Measurements from ENCODE around the gene CAP1. TPM values are rescaled to one million over a fixed set of nuclear protein-coding genes. Genes with fewer than 3 reads are reported as not detected.

CAP1 gene
- total and polyA plus RNA-seq, 3 experiments from 2014 or later, result 519 to 788 (median 536) TPM

DNA sequence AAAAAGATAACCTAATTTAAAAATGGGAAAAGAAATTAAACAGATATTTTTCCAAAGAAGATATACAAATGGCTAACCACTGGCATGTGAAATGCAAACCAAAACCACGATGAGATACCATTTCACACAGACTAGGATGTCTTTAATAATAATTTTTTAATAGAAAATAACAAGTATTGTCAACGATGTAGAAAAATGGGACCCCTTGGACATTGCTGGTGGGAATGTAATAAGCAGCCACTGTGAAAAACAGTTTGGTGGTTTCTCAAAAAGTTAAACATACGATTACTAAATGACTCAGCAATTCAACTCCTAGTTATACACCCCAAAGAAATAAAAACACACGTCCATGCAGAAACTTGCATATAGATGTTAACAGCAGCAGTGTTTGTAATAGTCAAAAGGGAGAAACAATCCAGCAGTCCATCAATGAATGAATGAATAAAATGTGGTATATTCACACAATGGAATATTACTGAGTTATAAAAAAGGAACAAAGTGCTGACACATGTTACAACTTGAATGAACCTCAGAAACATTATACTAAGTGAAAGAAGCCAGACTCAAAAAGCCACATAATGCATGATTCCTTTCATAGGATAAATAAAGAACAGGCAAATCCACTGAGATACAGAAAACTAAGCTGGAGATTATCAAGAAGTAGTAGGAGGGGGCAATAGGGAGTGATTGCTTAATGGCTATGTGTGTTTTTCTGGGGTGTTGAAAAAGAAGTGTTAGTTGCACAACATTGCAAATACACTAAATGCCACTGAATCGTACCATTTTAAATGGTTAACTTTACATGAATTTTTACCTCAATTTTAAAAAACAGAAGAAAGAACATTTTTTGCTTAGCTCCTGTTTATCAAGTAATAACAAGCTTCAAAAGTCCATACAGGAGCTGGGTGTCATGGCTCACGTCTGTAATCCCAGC is 52.4 kb downstream of the CAP1 start:
- DNase-seq, result no peak
- H3K4me1 Mint-ChIP-seq, result peaks cover 27 to 47% (median 39%) of the 10 kb centered on the region in 3 donors
- no peaks in the 10 kb centered on the region for H3K9me3 Mint-ChIP-seq
- Histone ChIP-seq H3K9me3 (ENCODE audit: low read length) (no peaks in the 10 kb centered on the region), H3K36me3 (ENCODE audit: insufficient read depth, low read length) (peaks cover 35% of the 10 kb centered on the region), H3K27me3 (ENCODE audit: insufficient read depth, low read length, poor library complexity, severe bottlenecking) (no peaks in the 10 kb centered on the region), H3K4me3 (ENCODE audit: low read length) (no peak overlapping the region), H3K4me1 (ENCODE audit: insufficient read depth, low read length) (peaks cover 17% of the 10 kb centered on the region), H3K27ac (ENCODE audit: low read depth, low read length) (no peak overlapping the region)
- ChIA-PET CTCF (interaction anchor here (1.8 kb wide), 1 partner anchor 51 kb away, joined by 6 read pairs; no protein-coding TSS in a partner anchor), POLR2A (no interaction called here)
- H3K36me3 Mint-ChIP-seq, result peaks cover 6 to 57% (median 22%) of the 10 kb centered on the region in 3 donors
- H3K27me3 Mint-ChIP-seq, result peaks cover 0 to 3% of the 10 kb centered on the region in 2 donors
- peak overlapping the region in 6 of 8 donors; percentile 6 to 78 (median 48) for H3K27ac Mint-ChIP-seq
- H3K4me3 Mint-ChIP-seq, result peak overlapping the region in 1 of 7 donors; percentile 12

DNA sequence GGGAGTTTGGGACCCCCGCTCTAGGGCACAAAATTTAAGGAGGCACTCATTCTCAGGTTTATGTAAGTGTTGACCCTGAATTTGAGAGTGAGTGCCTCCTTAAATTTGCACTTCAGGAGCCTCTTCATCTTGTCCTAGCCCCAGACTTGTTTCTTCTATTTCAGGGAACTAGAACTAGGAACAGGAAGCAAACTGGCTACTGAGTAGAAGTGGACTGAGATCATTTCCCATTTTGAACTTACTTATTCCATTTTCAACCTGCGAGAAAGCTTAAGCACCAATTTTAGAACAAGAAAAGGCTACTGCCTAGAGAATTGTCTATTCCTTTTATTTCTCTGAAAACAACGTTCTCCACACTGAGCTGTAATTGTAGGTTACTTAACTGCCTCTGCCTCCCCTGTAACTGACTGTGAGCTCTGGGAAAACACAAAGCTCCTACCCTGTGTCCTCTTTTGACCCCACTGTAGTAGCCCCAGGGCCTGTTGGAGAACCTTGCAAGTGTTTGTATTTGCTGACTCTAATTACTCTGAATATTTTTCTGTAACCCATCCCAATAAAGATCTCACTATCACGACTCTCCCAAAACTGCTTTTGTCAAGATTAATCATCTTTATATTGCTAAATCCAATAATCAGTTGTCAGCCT is 54.1 kb downstream of the CAP1 start:
- Histone ChIP-seq H3K27me3 (ENCODE audit: insufficient read depth, low read length, poor library complexity, severe bottlenecking) (no peaks in the 10 kb centered on the region), H3K9me3 (ENCODE audit: low read length) (no peaks in the 10 kb centered on the region), H3K27ac (ENCODE audit: low read depth, low read length) (no peak overlapping the region), H3K36me3 (ENCODE audit: insufficient read depth, low read length) (peaks cover 21% of the 10 kb centered on the region), H3K4me3 (ENCODE audit: low read length) (no peak overlapping the region), H3K4me1 (ENCODE audit: insufficient read depth, low read length) (peaks cover 17% of the 10 kb centered on the region)
- Mint-ChIP-seq H3K36me3 (peaks cover 6 to 47% (median 15%) of the 10 kb centered on the region in 3 donors), H3K27me3 (peaks cover 0 to 3% of the 10 kb centered on the region in 2 donors), H3K4me3 (no peak overlapping the region), H3K27ac (peak overlapping the region in 6 of 8 donors; percentile 4 to 98 (median 64)), H3K9me3 (no peaks in the 10 kb centered on the region), H3K4me1 (peaks cover 27 to 47% (median 39%) of the 10 kb centered on the region in 3 donors)
- ChIA-PET CTCF (no interaction called here), POLR2A (no interaction called here)
- no peak for DNase-seq

GRCh38 chr1:40095806-40096205 is 55.3 kb downstream of the CAP1 start:
- no peak overlapping the region for H3K4me3 ChIP-seq (ENCODE audit: low read length)
- Mint-ChIP-seq H3K9me3 (no peaks in the 10 kb centered on the region), H3K36me3 (peaks cover 5 to 36% (median 11%) of the 10 kb centered on the region in 3 donors), H3K27ac (peak overlapping the region in 6 of 8 donors; percentile 28 to 98 (median 62)), H3K4me1 (peaks cover 27 to 47% (median 39%) of the 10 kb centered on the region in 3 donors), H3K4me3 (peak overlapping the region in 6 of 7 donors; percentile 0 to 41 (median 26)), H3K27me3 (peaks cover 0 to 3% of the 10 kb centered on the region in 2 donors)
- H3K4me1 ChIP-seq (ENCODE audit: insufficient read depth, low read length), result peaks cover 17% of the 10 kb centered on the region
- H3K36me3 ChIP-seq (ENCODE audit: insufficient read depth, low read length), result peaks cover 11% of the 10 kb centered on the region
- H3K27me3 ChIP-seq (ENCODE audit: insufficient read depth, low read length, poor library complexity, severe bottlenecking), result no peaks in the 10 kb centered on the region
- H3K9me3 ChIP-seq (ENCODE audit: low read length), result no peaks in the 10 kb centered on the region
- no peak for DNase-seq
- H3K27ac ChIP-seq (ENCODE audit: low read depth, low read length), result no peak overlapping the region
- POLR2A ChIA-PET, result no interaction called here
- CTCF ChIA-PET, result no interaction called here

DNA sequence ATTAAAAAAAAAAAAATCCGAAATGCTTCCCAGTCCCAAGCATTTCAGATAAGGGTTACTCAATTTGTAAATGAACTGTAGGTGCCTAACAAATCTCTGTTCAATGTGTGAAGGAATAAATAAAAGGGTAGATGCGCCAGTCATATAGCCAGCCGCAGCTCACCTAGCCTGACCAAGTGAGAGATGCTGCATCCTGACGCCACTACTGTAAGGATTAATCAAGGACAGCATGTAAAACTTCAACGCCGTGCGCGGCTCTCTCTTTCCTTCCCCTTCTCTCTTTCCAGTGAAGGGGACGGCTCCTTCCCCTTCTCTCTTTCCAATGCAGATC is 56.1 kb downstream of the CAP1 start:
- no peak for DNase-seq
- Histone ChIP-seq H3K27ac (ENCODE audit: low read depth, low read length) (peak overlapping the region; percentile 56), H3K4me1 (ENCODE audit: insufficient read depth, low read length) (peaks cover 17% of the 10 kb centered on the region), H3K36me3 (ENCODE audit: insufficient read depth, low read length) (peaks cover 5% of the 10 kb centered on the region), H3K27me3 (ENCODE audit: insufficient read depth, low read length, poor library complexity, severe bottlenecking) (no peaks in the 10 kb centered on the region), H3K9me3 (ENCODE audit: low read length) (no peaks in the 10 kb centered on the region), H3K4me3 (ENCODE audit: low read length) (peak overlapping the region; percentile 75)
- Mint-ChIP-seq H3K27ac (peak overlapping the region; percentile 86 to 99 (median 98)), H3K4me1 (peaks cover 27 to 47% (median 39%) of the 10 kb centered on the region in 3 donors), H3K36me3 (peaks cover 0 to 29% (median 6%) of the 10 kb centered on the region in 3 donors), H3K9me3 (no peaks in the 10 kb centered on the region), H3K27me3 (peaks cover 0 to 3% of the 10 kb centered on the region in 2 donors), H3K4me3 (peak overlapping the region; percentile 88 to 98 (median 95))
- POLR2A ChIA-PET, result interaction anchor here (0.6 kb wide), 1 partner anchor 31 kb away, joined by 5 read pairs; no protein-coding TSS in a partner anchor
- CTCF ChIA-PET, result interaction anchor here (1.8 kb wide), 1 partner anchor 15 kb away, joined by 5 read pairs; no protein-coding TSS in a partner anchor

GRCh38 chr1:40096977-40097782 is 56.7 kb downstream of the CAP1 start, which contains the start of gene PPT1:
Gene PPT1 (minus strand): TSS chr1:40097252. CDS start chr1:40097238, 14 bp downstream.
- Mint-ChIP-seq H3K36me3 (peaks cover 3 to 25% (median 6%) of the 10 kb centered on the region in 3 donors), H3K9me3 (peaks cover 0 to 4% (median under 1%) of the 10 kb centered on the region in 5 donors), H3K27ac (peak within 1 kb of the TSS; percentile 86 to 99 (median 98)), H3K27me3 (peaks cover 0 to 3% of the 10 kb centered on the region in 2 donors), H3K4me1 (peaks cover 27 to 47% (median 39%) of the 10 kb centered on the region in 3 donors), H3K4me3 (peak within 1 kb of the TSS; percentile 88 to 98 (median 95))
- Histone ChIP-seq H3K27ac (ENCODE audit: low read depth, low read length) (peak within 1 kb of the TSS; percentile 56), H3K27me3 (ENCODE audit: insufficient read depth, low read length, poor library complexity, severe bottlenecking) (no peaks in the 10 kb centered on the region), H3K4me3 (ENCODE audit: low read length) (peak within 1 kb of the TSS; percentile 75), H3K36me3 (ENCODE audit: insufficient read depth, low read length) (peaks cover 5% of the 10 kb centered on the region), H3K4me1 (ENCODE audit: insufficient read depth, low read length) (peaks cover 17% of the 10 kb centered on the region), H3K9me3 (ENCODE audit: low read length) (no peaks in the 10 kb centered on the region)
- DNase-seq, result peak; percentile 73 to 85 (median 83)
- ChIA-PET CTCF (interaction anchor here (1.8 kb wide), 1 partner anchor 15 kb away, joined by 5 read pairs; no protein-coding TSS in a partner anchor), POLR2A (interaction anchor here (0.6 kb wide), 2 partner anchors 31 to 278 kb away, joined by 3 to 5 read pairs; no protein-coding TSS in a partner anchor)

DNA sequence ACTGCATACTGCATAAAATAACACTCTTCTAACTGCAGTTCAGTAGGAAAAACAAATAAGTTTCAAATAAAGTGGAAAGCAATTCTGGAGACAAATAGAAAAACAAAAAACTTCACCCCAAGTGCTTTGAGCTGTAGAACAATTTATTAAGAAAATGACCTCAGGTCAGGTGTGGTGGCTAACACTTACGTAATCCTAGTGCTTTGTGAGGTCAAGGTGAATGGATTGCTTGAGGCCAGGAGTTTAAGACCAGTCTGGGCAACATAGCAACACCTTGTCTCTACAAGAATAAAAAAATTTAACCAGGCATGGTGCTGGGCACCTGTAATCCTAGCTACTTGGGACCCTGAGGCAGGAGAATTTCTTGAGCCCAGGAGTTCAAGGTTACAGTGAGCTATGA is 61.5 kb downstream of the CAP1 start:
- peak overlapping the region in 1 of 8 donors; percentile 42 for H3K27ac Mint-ChIP-seq
- Histone ChIP-seq H3K4me3 (ENCODE audit: low read length) (no peak overlapping the region), H3K9me3 (ENCODE audit: low read length) (no peaks in the 10 kb centered on the region), H3K4me1 (ENCODE audit: insufficient read depth, low read length) (peaks cover 5% of the 10 kb centered on the region), H3K27me3 (ENCODE audit: insufficient read depth, low read length, poor library complexity, severe bottlenecking) (no peaks in the 10 kb centered on the region), H3K36me3 (ENCODE audit: insufficient read depth, low read length) (no peaks in the 10 kb centered on the region), H3K27ac (ENCODE audit: low read depth, low read length) (no peak overlapping the region)
- peaks cover 0 to 11% (median 9%) of the 10 kb centered on the region in 5 donors for H3K9me3 Mint-ChIP-seq
- H3K4me3 Mint-ChIP-seq, result peak overlapping the region in 1 of 7 donors; percentile 34
- POLR2A ChIA-PET, result interaction anchor here (0.6 kb wide), 1 partner anchor 127 kb away, joined by 4 read pairs; no protein-coding TSS in a partner anchor
- H3K27me3 Mint-ChIP-seq, result no peaks in the 10 kb centered on the region
- CTCF ChIA-PET, result interaction anchor here (1.5 kb wide), 1 partner anchor 237 kb away, joined by 3 read pairs; no protein-coding TSS in a partner anchor
- no peak for DNase-seq
- H3K36me3 Mint-ChIP-seq, result peaks cover 0 to 11% (median 1%) of the 10 kb centered on the region in 3 donors
- H3K4me1 Mint-ChIP-seq, result peaks cover 5 to 8% (median 7%) of the 10 kb centered on the region in 3 donors

DNA sequence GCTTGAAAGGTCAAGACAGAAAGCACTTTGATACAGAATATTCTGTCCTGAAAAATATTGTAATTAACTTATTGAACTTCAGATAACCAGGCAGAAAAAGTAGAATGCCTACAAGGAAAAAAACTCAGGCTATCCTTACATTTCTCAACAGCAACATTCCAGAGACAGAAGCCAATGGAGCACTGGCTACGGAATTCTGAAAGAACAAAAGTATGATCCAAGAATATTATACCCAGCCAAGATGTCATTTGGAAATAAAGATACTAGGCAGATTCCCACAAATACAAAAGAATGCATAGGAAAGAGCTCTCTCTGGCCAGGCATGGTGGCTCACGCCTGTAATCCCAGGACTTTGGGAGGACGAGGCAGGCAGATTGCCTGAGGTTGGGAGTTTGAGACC is 62.4 kb downstream of the CAP1 start:
- POLR2A ChIA-PET, result no interaction called here
- Histone ChIP-seq H3K4me1 (ENCODE audit: insufficient read depth, low read length) (no peaks in the 10 kb centered on the region), H3K36me3 (ENCODE audit: insufficient read depth, low read length) (no peaks in the 10 kb centered on the region), H3K4me3 (ENCODE audit: low read length) (no peak overlapping the region), H3K27ac (ENCODE audit: low read depth, low read length) (no peak overlapping the region), H3K9me3 (ENCODE audit: low read length) (no peaks in the 10 kb centered on the region), H3K27me3 (ENCODE audit: insufficient read depth, low read length, poor library complexity, severe bottlenecking) (no peaks in the 10 kb centered on the region)
- H3K27ac Mint-ChIP-seq, result no peak overlapping the region
- no peaks in the 10 kb centered on the region for H3K4me1 Mint-ChIP-seq
- peaks cover 0 to 11% (median 0%) of the 10 kb centered on the region in 3 donors for H3K36me3 Mint-ChIP-seq
- DNase-seq, result no peak
- H3K9me3 Mint-ChIP-seq, result peaks cover 0 to 11% (median 9%) of the 10 kb centered on the region in 5 donors
- no peak overlapping the region for H3K4me3 Mint-ChIP-seq
- CTCF ChIA-PET, result interaction anchor here (1.5 kb wide), 1 partner anchor 236 kb away, joined by 3 read pairs; no protein-coding TSS in a partner anchor
- peaks cover 2 to 6% of the 10 kb centered on the region in 2 donors for H3K27me3 Mint-ChIP-seq
